ENCODE measurements around the gene RASA3.
"Not testable (repeated sequence)": the region's sequence is repeated elsewhere in the genome, so short reads cannot be mapped to it uniquely, and the experiment has no call there.

The RASA3 gene

GRCh38 chr13:114081761-114082681 is 50.4 kb downstream of the RASA3 start:
- no peak for DNase-seq (ENCODE audit: low read depth in 2 of 2)

- DNase-seq (ENCODE audit: low read depth in 2 of 2), result no peak
These were observed 51.5 kb downstream of the RASA3 start for GRCh38 chr13:114080739-114081561.

GRCh38 chr13:114079601-114080536 is 52.6 kb downstream of the RASA3 start:
- no peak for DNase-seq (ENCODE audit: low read depth in 2 of 2)

- no peak for DNase-seq (ENCODE audit: low read depth in 2 of 2)
These were observed 53.7 kb downstream of the RASA3 start for GRCh38 chr13:114078461-114079451.

- DNase-seq (ENCODE audit: low read depth in 2 of 2), result no peak
These were observed 54.5 kb downstream of the RASA3 start for GRCh38 chr13:114077933-114078325.

GRCh38 chr13:114077099-114077932 is 55.1 kb downstream of the RASA3 start:
- no peak for DNase-seq (ENCODE audit: low read depth in 2 of 2)

- DNase-seq (ENCODE audit: low read depth in 2 of 2), result no peak
These were observed 55.9 kb downstream of the RASA3 start for GRCh38 chr13:114076329-114077090.

- DNase-seq (ENCODE audit: low read depth in 2 of 2), result not testable (repeated sequence)
These were observed 56.6 kb downstream of the RASA3 start for GRCh38 chr13:114075811-114076210.

- DNase-seq (ENCODE audit: low read depth in 2 of 2), result no peak
These were observed 57.6 kb downstream of the RASA3 start for GRCh38 chr13:114074671-114075315.

GRCh38 chr13:114073881-114074612 is 58.4 kb downstream of the RASA3 start:
- DNase-seq (ENCODE audit: low read depth in 2 of 2), result no peak

- no peak for DNase-seq (ENCODE audit: low read depth in 2 of 2)
These were observed 60.0 kb downstream of the RASA3 start for GRCh38 chr13:114072421-114072820.

- no peak for DNase-seq (ENCODE audit: low read depth in 2 of 2)
These were observed 60.4 kb downstream of the RASA3 start for GRCh38 chr13:114071991-114072390.

GRCh38 chr13:114071410-114071809 is 61.0 kb downstream of the RASA3 start:
- DNase-seq (ENCODE audit: low read depth in 2 of 2), result no peak

- no peak for DNase-seq (ENCODE audit: low read depth in 2 of 2)
These were observed 62.2 kb downstream of the RASA3 start for GRCh38 chr13:114070098-114070799.

GRCh38 chr13:114069376-114070097 is 62.9 kb downstream of the RASA3 start:
- no peak for DNase-seq (ENCODE audit: low read depth in 2 of 2)

GRCh38 chr13:114068656-114069318 is 63.6 kb downstream of the RASA3 start:
- no peak for DNase-seq (ENCODE audit: low read depth in 2 of 2)
